IPS-11a (cell line): ENCODE results near the gene CRTC1.

Source experiments
- H3K4me3 ChIP-seq: one replicate; pipeline ENCODE4 v1.5.1; 2013; ENCODE audit warnings: low read depth, low read length, control low read depth

Gene CRTC1

GRCh38 chr19:18651300-18651699 is 32.2 kb upstream of the CRTC1 start:
- no peak overlapping the region for H3K4me3 ChIP-seq

DNA sequence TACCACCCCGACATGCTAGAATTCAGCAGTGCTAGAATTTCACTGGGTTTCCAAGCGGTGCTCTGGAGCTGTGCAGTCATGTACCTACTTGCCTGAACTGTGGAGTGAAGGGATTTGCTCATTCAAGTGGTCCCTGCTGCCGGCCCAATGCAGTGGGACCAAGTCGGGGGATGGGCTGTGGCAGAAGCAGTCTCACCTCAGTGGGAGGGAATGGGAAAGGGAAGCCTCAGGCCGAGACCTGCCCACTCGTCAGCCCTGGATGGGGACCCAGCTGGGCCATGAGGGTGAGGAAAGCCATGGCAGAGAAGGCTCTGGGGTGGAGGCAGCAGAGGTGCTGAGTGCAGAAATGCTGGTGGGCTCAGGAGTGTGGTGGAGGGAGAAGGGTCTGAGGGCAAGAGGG is 31.7 kb upstream of the CRTC1 start:
- H3K4me3 ChIP-seq: no peak overlapping the region

- H3K4me3 ChIP-seq: no peak overlapping the region
Measured at GRCh38 chr19:18653853-18654252, 29.6 kb upstream of the CRTC1 start.

DNA sequence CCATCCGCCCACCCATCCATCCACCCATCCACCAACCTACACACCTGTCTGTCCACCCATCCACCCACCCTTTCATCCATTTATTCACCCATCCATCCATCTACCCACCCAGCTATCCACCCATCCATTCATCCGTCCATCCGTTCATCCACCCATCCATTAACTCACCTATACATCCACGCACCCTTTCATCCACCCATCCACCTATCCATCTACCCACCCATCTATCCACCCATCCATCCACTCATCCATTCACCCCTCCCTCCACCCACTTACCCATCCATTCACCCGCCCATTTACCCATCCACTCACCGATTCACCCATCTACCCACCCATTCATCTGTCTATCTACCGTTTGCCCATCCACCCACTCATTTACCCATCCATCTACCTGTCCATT is 29.0 kb upstream of the CRTC1 start:
- H3K4me3 ChIP-seq: no peak overlapping the region

DNA sequence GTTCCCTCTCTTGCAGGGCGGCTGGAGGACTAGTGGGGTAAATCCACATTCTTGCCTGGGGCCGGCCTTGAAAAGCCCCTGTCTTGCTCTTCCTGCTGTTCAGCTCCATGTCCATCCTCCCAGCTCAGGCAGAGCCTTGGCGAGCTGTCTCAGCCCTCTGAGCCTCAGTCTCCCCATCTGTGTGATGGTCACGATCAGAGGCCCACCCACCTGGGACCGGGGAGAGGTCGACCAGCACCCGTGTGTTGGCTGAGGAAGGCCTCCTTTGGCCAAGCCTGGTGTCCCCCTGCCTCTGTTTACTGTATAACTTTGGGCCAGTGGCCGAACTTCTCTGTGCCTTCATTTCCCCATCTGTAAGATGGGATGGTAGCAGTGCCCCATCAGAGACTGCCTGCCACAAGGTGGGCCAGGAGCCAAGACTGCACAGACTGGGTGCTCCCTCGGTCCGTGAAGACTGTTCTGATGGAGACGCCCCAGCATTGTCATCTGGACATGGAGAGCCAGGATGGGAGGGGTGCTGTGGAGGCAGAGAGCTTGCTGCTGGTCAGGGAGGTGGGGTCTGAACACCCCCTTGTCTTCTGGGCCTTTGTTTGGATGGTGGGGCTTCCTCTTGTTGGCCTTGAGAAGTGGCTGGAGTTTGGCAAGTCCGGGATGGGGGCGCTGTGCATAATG is 28.2 kb upstream of the CRTC1 start:
- H3K4me3 ChIP-seq: no peak overlapping the region

DNA sequence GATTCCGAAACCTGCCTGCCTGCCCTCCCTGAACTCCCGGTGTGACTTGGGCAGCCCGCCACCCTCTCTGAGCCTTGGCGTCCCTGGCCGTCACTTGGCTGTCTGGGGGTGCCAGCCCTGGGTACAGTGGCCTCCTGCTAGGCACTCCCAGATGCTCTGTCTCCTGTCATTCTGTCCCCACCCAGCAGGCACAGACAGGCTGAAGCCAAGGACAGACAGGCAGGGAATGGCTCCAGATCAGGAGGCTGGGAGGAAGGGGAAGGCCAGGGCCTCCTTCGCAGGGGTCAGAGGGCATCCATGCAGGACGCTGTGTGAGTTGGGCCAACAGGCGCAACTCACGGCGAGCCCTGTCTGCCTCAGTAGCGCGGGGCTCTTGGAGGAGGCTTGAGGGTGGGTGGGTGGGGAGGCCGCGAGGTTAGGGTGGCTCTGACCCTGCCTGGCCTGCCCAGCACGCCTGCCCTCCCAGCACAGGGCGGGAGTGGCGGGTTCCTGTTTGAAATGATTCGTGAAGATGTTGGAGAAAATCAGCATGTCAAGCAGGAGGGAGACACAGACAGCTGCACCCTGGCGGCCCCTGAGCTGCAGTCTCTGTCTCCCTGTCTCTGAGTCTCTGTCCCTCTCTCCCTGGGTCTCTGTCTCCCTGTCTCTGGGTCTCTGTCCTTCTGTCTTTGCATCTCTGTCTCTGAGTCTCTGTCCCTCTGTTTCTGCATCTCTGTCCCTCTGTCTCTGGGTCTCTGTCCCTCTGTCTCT is 27.0 kb upstream of the CRTC1 start:
- H3K4me3 ChIP-seq: no peak overlapping the region

- no peak overlapping the region for H3K4me3 ChIP-seq
Measured at GRCh38 chr19:18657590-18658365, 25.7 kb upstream of the CRTC1 start.

DNA sequence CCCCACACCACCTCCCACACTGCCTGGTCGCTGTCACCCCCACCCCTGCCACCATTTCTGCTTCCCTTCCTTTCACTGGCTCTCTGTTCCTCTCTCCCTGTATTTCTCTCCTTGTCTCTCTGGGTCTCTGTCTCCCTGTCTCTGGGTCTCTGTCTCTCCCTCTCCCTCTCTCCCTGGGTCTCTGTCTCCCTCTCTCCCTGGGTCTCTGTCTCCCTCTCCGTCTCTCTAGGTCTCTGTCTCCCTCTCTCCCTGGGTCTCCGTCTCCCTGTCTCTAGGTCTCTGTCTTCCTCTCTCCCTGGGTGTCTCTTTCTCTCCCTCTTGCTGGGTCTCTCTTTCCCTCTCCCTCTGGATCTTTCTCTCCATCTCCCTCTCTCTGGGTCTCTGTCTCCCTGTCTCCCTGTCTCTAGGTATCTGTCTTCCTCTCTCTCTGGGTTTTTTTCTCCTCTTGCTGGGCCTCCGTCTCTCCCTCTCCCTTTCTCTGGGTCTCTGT is 25.1 kb upstream of the CRTC1 start:
- H3K4me3 ChIP-seq: no peak overlapping the region

DNA sequence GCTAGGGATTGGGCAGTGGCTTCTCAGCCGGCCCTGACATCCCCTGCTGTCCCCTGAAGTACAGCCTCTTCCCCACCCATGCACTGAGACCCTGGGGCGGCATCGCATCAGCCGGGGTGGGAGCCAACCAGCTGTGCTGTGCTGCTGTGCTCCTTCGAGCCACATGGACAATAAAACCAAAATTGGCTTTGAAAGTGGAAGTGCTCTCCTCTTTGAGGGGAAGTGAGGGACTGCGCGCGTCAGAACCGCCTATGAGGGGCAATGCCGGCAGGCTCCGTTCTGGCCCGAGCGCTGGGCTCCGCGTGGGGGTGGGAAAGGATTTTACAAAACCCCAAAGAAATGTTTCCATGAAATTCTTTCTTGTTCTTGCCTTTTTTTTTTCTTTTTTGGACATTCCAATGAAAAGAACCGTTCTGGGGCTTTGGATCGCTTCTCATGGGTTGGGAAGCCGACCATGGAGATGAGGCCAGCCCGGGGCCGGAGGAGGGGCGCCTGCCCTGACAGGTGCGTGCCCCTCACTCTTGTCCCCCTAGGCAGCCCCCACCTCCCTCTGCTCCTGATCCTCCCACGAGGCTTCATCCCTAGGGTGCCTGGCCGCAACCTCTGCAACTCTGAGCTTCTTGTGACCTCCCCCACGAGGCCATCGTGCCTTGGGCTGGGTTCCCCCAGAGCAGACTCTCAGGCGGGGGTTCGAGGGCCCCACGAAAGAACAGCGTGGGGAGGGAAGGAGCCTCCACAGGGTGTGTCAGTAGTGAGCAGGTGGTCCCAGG is 24.0 kb upstream of the CRTC1 start:
- H3K4me3 ChIP-seq: no peak overlapping the region

DNA sequence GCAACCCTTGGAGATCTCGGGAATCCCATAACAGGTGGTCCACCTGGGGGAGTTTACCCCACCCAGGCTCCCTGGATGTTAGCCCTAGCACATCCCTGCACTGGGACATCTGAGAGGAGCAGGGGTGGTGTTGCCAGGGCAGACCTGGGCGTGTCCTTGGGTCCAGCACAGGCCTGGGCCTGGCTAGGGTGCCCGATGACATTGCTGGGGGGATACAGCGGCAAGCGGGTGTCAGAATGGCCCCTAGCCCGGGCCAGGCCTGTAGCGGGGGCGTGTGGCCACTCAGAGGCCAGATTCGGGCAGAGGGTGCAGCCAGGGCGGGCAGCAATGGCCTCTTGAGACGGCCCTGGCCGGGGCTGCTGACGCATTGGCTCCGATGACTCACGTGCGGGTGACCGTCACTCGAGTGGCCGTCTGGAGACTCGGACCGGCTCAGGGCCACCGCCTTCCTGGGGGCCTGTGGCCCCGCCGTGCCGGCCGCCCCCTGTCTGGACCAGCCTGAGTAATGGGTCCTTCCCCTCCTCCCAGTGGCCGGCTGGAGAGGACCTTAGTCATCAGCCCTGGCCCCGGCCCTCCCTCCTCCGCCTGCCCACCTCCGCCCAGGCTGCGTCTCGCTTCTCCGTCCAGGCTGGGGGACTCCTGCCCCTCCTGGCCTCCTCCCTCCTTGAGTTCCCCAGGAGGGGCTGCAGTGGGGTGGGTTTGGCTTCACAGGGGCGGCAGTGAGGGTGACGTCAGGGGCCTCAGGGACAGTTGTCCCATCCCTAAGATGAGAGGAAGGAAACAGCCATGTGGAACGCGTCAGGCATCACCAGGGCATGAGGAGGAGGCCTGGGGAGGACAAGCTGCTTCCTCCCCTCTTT is 23.2 kb upstream of the CRTC1 start:
- H3K4me3 ChIP-seq: no peak overlapping the region

GRCh38 chr19:18660939-18661670 is 22.4 kb upstream of the CRTC1 start:
- H3K4me3 ChIP-seq: no peak overlapping the region

- no peak overlapping the region for H3K4me3 ChIP-seq
Measured at GRCh38 chr19:18662972-18663732, 20.3 kb upstream of the CRTC1 start.

DNA sequence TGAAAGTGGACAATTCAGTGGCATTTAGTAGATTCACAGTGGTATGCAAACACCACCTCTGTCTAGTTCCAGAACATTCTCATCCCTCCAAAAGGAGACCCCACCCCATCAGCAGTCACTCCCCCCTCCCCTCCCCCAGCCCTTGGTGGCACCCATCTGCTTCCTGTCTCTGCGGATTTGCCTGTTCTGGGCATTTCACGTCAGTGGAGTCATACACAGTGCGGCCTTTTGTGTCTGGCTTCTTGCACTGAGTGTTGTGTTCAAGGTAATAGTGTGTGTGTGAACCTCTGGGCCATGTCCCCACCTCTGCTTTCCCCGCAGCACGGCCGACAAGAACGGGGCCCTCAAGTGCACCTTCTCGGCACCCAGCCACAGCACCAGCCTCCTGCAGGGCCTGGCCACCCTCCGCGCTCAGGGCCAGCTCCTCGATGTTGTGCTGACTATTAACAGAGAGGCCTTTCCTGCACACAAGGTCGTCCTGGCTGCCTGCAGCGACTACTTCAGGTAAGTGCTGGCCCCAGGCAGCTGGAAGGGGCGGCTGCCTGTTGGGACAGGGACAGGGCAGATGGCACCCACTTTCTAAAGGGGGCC is 19.4 kb upstream of the CRTC1 start:
- no peak overlapping the region for H3K4me3 ChIP-seq

- no peak overlapping the region for H3K4me3 ChIP-seq
Measured at GRCh38 chr19:18665771-18666202, 17.7 kb upstream of the CRTC1 start.

GRCh38 chr19:18666317-18666716 is 17.2 kb upstream of the CRTC1 start:
- H3K4me3 ChIP-seq: no peak overlapping the region

DNA sequence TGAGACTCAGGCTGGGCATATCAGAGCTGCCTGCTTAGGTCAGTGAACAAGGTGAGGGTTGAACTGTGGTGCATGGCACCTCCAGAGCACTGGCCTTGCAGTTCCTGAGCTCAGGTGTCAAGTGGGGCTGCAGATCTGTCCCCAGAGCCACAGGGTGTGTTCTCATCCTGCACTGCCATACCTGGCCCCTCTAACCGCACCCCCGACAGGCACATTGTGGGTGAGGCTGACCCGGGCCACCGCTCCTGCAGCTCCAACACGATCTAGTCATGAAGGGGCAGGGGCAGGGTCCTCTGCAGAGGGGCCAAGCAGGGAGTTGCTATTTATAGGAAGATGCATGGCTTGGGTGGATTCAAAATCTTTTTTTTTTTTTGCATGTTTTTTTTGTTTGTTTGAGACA is 16.7 kb upstream of the CRTC1 start:
- no peak overlapping the region for H3K4me3 ChIP-seq

DNA sequence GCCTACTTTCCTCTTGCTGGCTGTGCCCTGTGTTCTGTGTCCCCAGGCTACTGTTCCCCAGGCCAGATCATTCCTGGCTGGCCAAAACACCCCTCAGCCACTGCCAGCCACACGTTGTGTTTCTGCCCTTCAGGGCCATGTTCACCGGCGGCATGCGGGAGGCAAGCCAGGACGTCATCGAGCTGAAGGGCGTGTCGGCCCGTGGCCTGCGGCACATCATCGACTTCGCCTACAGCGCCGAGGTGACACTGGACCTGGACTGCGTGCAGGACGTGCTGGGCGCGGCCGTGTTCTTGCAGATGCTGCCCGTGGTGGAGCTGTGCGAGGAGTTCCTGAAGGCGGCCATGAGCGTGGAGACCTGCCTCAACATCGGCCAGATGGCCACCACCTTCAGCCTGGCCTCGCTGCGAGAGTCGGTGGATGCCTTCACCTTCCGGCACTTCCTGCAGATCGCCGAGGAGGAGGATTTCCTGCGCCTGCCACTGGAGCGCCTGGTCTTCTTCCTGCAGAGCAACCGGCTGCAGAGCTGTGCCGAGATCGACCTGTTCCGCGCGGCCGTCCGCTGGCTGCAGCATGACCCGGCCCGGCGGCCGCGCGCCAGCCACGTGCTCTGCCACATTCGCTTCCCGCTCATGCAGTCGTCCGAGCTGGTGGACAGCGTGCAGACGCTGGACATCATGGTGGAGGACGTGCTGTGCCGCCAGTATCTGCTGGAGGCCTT is 15.8 kb upstream of the CRTC1 start:
- no peak overlapping the region for H3K4me3 ChIP-seq

GRCh38 chr19:18668252-18668631 is 15.2 kb upstream of the CRTC1 start:
- no peak overlapping the region for H3K4me3 ChIP-seq
